Measurements from ENCODE around the gene MAN1B1.

DNA sequence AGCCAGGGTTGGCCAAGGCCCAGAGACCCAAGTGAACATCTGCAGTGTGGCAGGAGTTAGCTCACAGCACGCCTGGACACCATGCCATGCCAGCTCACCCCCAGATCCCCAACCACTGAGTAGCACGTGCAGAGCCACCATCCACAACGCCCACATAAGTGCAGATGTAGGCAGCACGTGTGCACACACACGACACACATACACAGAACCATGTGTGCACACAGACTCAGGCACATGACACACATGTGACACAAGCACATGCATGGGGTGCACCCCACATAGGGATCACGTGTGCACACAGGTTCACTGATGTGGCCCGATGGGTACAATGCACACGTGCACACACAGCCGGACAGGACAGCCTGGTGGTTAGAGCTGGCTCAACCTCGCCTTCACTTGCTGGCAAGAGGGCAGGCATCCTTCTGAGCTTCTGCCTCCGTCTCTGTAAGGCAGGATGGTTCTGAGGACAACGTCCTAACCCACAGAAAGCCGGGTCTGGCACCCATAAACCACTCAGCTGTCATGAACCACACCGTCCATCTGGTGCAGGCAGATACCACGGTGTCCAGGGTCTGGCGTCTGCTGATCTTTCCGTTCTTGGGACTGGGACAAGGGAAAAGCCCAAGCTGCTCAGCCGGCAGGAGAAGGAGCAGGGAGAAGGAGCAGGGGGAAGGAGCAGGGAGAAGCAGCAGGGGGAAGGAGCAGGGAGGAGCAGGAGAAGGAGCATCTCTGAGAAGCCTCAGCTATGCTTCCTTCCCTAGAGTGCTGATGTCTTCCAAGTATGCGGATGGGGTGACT, 71.0 kb downstream of the MAN1B1 start:
- TF ChIP-seq, protein P1, sequence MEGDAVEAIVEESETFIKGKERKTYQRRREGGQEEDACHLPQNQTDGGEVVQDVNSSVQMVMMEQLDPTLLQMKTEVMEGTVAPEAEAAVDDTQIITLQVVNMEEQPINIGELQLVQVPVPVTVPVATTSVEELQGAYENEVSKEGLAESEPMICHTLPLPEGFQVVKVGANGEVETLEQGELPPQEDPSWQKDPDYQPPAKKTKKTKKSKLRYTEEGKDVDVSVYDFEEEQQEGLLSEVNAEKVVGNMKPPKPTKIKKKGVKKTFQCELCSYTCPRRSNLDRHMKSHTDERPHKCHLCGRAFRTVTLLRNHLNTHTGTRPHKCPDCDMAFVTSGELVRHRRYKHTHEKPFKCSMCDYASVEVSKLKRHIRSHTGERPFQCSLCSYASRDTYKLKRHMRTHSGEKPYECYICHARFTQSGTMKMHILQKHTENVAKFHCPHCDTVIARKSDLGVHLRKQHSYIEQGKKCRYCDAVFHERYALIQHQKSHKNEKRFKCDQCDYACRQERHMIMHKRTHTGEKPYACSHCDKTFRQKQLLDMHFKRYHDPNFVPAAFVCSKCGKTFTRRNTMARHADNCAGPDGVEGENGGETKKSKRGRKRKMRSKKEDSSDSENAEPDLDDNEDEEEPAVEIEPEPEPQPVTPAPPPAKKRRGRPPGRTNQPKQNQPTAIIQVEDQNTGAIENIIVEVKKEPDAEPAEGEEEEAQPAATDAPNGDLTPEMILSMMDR (IDR thresholded peaks at IDR 0.05) = no peak
- no peak for TF ChIP-seq POLR2A (IDR thresholded peaks at IDR 0.05)

All from lower leg skin (tissue), 3 donors.